Measurements from ENCODE around the gene TCF7.

DNA sequence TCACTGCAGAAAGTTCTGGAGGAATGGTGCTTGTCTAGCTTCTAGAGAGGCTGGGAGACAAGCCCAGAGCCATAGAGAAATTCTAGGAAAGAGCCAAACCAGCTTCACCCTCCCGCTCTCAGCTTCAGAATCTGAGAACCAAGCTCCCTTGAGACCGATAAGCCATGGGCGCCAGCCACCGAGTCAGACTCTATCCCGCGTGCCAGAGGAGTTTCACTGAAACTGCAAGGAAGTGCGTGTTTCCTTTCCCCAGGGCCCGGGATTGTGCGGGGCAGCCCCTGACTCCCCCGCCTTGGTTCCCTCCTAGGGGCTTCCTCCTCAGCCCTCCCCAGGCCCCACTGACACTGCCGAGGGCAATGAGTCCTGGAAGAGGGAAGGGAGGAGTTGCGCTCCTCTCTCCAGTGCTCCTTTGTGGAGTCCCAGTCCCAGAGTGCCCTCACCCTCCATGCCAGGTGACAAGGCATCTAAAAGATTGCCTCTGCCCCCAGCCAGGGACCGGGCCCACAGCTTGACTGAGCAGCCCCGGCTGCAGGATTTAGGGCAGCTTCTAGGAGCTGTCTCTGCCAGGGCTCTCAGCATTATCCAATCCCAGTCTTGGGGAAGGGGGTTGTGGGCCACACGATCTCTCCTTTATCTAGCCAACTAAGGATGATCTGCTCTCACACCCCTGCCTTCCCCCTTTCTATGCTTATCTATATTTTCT lies 18.4 kb upstream of the TCF7 start:
- TF ChIP-seq CTCF (conservative IDR thresholded peaks at IDR 0.05) (no peak), EZH2 (IDR thresholded peaks at IDR 0.05; ENCODE audit: low read depth) (no peak)

Data from PC-9 (cell line).